Stimulated activated memory B cell treated with anti-CD40 and anti-IgM and Interleukin-4, amounts not matched to agents 10 μg/mL and 1 μg/mL and 100 μg/mL, for 72 hours (primary cell): ENCODE data around the gene CDC14B.
A peak's percentile ranks its signal among the peaks of the same experiment; 100 is the strongest.
"Not testable (repeated sequence)": the region's sequence is repeated elsewhere in the genome, so short reads cannot be mapped to it uniquely, and the experiment has no call there.

Experiments used
- ATAC-seq: fragments of 150-1000 bp; cut with Tn5 transposase; 2 replicates; pipeline ENCODE4 v1.10.0; 2021
- H3K27ac Mint-ChIP-seq: one replicate; pipeline ENCODE4 v1.8.0; 2022; ENCODE audit warnings: mild to moderate bottlenecking, mixed read lengths
- H3K27me3 Mint-ChIP-seq: one replicate; pipeline ENCODE4 v1.8.0; 2022; ENCODE audit warnings: mixed read lengths
- H3K36me3 Mint-ChIP-seq: one replicate; pipeline ENCODE4 v1.8.0; 2022; ENCODE audit warnings: mixed read lengths
- H3K4me1 Mint-ChIP-seq: one replicate; pipeline ENCODE4 v1.8.0; 2022; ENCODE audit warnings: mixed read lengths
- H3K4me3 Mint-ChIP-seq: one replicate; pipeline ENCODE4 v1.8.0; 2022; ENCODE audit warnings: mild to moderate bottlenecking, moderate library complexity, mixed read lengths
- H3K9me3 Mint-ChIP-seq: one replicate; pipeline ENCODE4 v1.8.0; 2022; ENCODE audit warnings: mixed read lengths

Gene CDC14B

DNA sequence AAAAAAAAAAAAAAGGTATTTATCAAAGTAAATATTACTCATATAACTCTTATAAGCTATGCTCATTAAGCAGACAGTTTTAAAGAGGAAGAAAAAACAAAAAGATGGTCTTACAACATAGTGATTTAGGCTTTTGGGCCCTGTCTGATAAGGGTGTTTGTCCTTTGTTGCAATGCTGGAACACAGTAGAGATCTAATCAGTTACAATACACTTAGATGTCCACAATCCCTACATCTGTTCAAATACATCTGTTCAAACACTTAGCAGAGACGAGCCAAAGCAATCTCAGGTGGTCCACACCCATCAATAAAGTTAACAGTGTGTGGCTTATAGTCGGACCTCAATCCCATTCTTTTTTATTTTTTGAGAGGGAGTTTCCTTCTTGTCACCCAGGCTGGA lies 24.5 kb upstream of the CDC14B start:
- H3K27me3 Mint-ChIP-seq: no peaks in the 10 kb centered on the region
- peaks cover 38% of the 10 kb centered on the region for H3K36me3 Mint-ChIP-seq
- H3K4me1 Mint-ChIP-seq: peaks cover 7% of the 10 kb centered on the region
- ATAC-seq: no peak
- no peak overlapping the region for H3K4me3 Mint-ChIP-seq
- no peaks in the 10 kb centered on the region for H3K9me3 Mint-ChIP-seq
- no peak overlapping the region for H3K27ac Mint-ChIP-seq

DNA sequence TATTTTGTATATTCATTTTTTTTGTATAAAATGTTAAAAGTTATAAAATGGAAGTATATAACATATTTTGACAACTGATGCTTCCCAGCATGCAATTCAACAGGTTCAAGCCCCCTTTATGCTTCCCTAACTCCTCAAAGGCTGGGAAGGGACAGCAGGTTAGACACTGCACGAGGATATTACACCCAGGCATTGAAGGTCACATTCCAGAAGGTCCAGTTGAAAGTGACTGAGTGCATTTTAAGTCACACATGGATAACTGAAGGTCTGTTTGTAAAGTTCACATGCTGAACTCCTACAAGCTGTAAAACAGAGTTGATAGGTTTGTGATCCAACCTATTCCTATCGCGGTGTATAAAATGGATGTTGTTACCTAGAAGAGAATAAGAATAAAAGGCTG lies 21.9 kb upstream of the CDC14B start:
- peaks cover 13% of the 10 kb centered on the region for H3K27me3 Mint-ChIP-seq
- H3K27ac Mint-ChIP-seq: no peak overlapping the region
- no peak overlapping the region for H3K4me3 Mint-ChIP-seq
- H3K4me1 Mint-ChIP-seq: no peaks in the 10 kb centered on the region
- H3K36me3 Mint-ChIP-seq: peaks cover 35% of the 10 kb centered on the region
- H3K9me3 Mint-ChIP-seq: no peaks in the 10 kb centered on the region
- ATAC-seq: no peak

DNA sequence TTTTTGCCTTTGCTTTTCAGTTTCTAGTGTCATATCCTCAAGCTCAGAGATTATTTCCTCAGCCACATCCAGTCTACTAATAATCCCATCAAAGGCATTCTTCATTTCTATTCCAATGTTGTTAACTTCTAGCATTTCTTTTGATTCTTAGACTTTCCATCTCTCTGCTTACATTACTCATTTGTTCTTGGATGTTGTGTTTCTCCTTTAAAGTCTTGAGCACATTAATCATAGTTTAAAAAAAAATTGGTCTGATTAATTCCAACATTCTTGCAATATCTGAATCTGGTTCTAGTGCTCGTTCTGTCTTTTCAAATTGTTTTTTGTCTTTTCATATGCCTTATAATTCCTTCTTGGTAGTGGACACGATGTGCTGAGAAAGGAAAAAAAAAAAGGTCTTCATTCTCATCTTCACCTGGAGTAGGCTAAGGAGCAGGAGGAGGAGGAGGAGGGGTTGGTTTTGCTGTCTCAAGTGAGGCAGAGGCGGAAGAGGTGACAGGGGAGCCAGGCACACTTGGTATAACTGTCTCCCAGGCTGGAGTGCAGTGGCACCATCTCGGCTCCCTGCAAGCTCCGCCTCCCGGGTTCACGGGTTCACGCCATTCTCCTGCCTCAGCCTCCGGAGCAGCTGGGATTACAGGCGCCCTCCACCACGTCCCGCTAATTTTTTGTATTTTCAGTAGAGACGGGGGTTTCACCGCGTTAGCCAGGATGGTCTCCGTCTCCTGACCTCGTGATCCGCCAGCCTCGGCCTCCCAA lies 19.1 kb upstream of the CDC14B start:
- Mint-ChIP-seq H3K9me3 (no peaks in the 10 kb centered on the region), H3K36me3 (peaks cover 18% of the 10 kb centered on the region), H3K4me1 (no peaks in the 10 kb centered on the region), H3K4me3 (no peak overlapping the region), H3K27ac (no peak overlapping the region), H3K27me3 (peaks cover 14% of the 10 kb centered on the region)
- ATAC-seq: no peak

DNA sequence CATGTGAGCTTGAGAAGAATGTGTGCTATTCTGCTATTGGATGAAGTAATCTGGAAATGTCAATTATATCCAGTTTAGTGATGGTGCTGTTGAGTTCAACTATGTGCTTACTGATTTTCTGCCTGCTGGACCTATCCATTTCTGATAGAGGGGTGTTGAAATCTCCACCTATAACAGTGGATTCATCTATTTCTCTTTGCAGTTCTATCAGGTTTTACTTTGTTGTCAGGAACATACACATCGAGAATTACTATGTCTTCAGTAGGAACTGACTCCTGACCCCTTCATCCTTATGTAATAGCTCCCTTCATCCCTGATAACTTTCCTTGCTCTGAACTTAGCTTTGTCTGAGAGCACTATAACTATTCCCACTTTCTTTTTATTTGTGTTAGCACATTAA lies 16.7 kb upstream of the CDC14B start:
- Mint-ChIP-seq H3K9me3 (no peaks in the 10 kb centered on the region), H3K4me3 (no peak overlapping the region), H3K36me3 (peaks cover 7% of the 10 kb centered on the region), H3K27ac (no peak overlapping the region), H3K27me3 (peaks cover 14% of the 10 kb centered on the region), H3K4me1 (no peaks in the 10 kb centered on the region)
- ATAC-seq: no peak

DNA sequence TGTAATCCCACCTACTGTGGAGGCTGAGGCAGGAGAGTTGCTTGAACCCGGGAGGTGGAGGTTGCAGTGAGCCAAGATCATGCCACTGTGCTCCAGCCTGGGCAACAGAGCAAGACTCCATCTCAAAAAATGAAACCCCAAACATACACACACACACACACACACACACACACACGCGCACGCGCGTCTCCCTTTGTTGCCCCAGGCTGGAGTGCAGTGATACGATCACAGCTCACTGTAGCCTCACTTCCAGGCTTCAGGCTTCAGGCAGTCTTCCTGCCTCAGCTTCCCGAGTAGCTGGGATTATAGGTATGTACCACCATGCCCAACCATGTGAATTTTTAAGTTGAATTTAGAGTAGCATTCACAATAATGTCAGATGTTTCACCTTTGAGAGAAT lies 13.9 kb upstream of the CDC14B start:
- H3K9me3 Mint-ChIP-seq, H3K27ac Mint-ChIP-seq, H3K4me1 Mint-ChIP-seq, H3K4me3 Mint-ChIP-seq, H3K36me3 Mint-ChIP-seq, ATAC-seq: not testable (repeated sequence)
- peaks cover 23% of the 10 kb centered on the region for H3K27me3 Mint-ChIP-seq

DNA sequence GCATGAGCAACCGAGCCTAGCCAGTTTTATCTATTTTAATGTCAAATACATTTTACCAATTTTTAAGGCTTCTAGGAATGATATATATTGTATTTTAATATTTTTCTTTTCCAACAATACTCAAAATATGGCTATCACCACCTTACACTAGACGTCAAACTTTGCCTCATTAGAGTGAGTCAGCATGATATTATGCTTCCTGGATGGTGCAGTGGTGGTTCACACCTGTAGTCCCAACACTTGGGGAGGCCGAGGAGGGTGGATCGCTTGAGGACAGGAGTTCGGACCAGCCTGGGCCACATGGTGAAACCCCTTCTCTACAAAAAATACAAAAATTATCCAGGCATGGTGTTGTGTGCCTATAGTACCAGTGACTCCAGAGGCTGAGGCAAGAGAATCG lies 7.3 kb upstream of the CDC14B start:
- H3K4me1 Mint-ChIP-seq: no peaks in the 10 kb centered on the region
- H3K4me3 Mint-ChIP-seq: no peak overlapping the region
- peaks cover 23% of the 10 kb centered on the region for H3K27me3 Mint-ChIP-seq
- no peak for ATAC-seq
- H3K9me3 Mint-ChIP-seq: no peaks in the 10 kb centered on the region
- no peaks in the 10 kb centered on the region for H3K36me3 Mint-ChIP-seq
- no peak overlapping the region for H3K27ac Mint-ChIP-seq

DNA sequence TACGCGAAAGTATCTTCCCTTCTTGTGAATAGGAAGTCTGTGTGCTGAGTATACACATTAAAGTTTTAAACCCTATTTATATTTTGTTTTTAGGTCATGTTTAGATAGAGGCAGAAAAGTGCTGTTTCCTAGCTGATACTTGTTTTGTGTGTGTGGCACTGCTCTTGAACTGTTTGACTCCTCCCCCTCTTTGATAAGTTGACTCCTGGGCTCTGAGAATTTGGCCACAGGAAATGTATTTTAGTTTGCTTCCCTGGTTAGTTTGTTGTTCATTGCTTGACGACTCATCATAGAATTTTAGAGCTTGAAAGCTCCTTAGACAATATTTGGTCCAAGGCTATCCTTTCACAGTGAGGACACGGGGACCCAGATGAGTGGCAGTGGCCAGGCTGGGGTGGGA lies 2.0 kb upstream of the CDC14B start:
- H3K4me3 Mint-ChIP-seq: no peak overlapping the region
- H3K4me1 Mint-ChIP-seq: peaks cover 13% of the 10 kb centered on the region
- no peaks in the 10 kb centered on the region for H3K9me3 Mint-ChIP-seq
- H3K27ac Mint-ChIP-seq: no peak overlapping the region
- H3K27me3 Mint-ChIP-seq: peaks cover 45% of the 10 kb centered on the region
- no peak for ATAC-seq
- no peaks in the 10 kb centered on the region for H3K36me3 Mint-ChIP-seq

DNA sequence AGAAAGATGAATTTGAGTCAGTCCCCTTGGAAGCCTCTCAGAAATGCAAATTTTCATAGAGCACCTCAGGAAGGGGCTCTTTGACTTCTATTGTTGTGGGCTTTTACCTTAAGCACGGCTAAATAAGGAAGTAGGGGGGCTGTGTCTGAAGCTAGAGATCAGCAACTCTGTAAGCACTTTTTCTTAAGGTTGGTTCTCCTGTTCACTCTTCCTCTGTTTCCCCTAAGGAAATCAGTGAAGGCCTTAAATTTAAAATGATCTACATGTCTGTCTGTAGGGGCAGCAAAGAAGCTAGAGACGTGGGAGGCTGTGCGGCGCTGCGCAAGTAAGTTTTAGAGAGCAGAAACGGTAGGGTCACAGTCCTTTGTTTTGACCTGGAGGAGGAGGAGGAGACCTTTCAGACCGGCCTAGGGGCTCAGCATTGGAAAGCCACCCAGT lies 1.2 kb upstream of the CDC14B start:
- H3K36me3 Mint-ChIP-seq: no peaks in the 10 kb centered on the region
- no peak overlapping the region for H3K4me3 Mint-ChIP-seq
- H3K9me3 Mint-ChIP-seq: no peaks in the 10 kb centered on the region
- no peak for ATAC-seq
- peaks cover 13% of the 10 kb centered on the region for H3K4me1 Mint-ChIP-seq
- no peak overlapping the region for H3K27ac Mint-ChIP-seq
- peaks cover 53% of the 10 kb centered on the region for H3K27me3 Mint-ChIP-seq

DNA sequence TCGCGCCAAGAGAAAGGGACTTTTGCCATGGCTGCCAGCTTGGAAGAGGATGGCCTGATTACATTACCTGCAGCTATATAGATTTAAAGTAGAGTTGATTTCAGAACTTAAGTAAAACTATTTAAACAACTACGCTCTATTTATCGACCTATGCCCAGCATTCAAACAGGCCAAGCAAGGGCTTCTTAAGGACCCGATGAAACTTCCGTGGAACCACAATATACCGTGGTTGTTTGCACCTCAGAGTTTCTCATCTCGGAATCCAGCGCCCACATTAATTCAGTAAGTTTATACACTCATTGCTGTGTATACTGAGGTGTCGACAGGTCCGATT lies 505 bp upstream of the CDC14B start:
- Mint-ChIP-seq H3K4me1 (peaks cover 13% of the 10 kb centered on the region), H3K27ac (no peak overlapping the region), H3K4me3 (peak overlapping the region; percentile 61), H3K27me3 (peaks cover 60% of the 10 kb centered on the region), H3K36me3 (no peaks in the 10 kb centered on the region), H3K9me3 (no peaks in the 10 kb centered on the region)
- no peak for ATAC-seq

DNA sequence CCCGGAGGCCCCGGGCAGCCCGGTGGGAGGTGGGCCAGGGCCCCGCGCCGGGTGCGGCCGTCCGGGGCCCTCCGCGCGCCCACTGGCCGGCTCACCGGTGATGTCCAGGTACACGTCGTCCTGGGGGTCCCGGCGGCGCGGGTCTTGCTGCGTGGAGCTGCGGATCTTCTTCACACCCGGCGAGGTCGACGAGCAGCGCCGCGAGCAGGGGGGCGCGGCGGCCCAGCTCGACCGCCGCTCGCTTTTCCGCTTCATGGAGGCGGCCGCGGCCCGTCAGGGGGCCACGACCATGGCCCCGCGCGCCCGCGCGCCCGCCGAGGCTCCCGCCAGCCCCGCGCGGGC lies 548 bp downstream of the CDC14B start:
- peak; percentile 40 for ATAC-seq
- peaks cover 13% of the 10 kb centered on the region for H3K4me1 Mint-ChIP-seq
- H3K27ac Mint-ChIP-seq: no peak overlapping the region
- no peaks in the 10 kb centered on the region for H3K36me3 Mint-ChIP-seq
- no peaks in the 10 kb centered on the region for H3K9me3 Mint-ChIP-seq
- H3K27me3 Mint-ChIP-seq: peaks cover 63% of the 10 kb centered on the region
- H3K4me3 Mint-ChIP-seq: no peak overlapping the region

DNA sequence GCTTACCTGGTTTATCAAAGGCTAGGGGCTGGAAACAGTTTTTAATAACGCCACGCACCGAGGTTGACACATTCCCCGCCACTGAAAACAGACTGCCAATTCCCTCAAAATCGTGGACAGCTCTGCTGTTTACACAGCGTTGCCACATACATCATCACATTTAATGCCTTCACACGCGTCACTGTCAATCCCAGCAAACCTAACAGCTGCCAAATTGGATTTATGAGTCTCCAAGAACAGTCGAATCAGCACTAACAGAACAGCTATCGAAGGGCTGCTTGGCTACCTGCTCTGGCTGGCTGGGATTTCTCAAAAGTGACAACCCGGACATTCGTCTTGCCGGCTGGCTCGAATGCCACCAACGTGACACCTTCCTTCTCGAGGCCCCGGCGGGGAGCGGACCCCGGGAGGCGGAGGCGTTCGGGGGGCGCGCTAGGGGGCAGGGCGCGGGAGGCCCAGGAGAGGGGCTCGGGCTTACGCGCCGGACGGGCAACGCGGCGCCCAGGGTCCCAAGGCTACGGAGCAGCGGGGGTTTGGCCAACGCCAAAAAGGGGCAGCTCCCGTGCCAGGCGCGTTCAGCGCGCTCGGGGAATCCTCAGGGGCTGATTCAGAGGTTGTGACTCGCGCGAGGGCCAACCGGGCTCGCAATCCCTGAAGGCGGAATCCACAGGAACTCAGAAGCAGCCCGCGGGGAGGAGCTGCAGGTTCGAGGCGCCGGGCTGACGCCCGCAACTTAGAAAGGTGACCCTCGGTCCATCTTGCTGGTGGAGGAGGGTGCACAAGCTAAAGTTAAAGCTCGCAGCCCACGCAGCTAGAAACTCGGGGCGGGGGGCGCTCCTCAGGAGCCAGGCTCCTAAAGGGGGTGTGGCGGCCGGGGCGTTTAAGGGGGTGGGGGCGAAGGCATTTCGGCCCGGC lies 1.2 kb downstream of the CDC14B start:
- peaks cover 13% of the 10 kb centered on the region for H3K4me1 Mint-ChIP-seq
- H3K9me3 Mint-ChIP-seq: no peaks in the 10 kb centered on the region
- H3K27me3 Mint-ChIP-seq: peaks cover 63% of the 10 kb centered on the region
- no peak overlapping the region for H3K27ac Mint-ChIP-seq
- peak overlapping the region; percentile 66 for H3K4me3 Mint-ChIP-seq
- ATAC-seq: no peak
- no peaks in the 10 kb centered on the region for H3K36me3 Mint-ChIP-seq

DNA sequence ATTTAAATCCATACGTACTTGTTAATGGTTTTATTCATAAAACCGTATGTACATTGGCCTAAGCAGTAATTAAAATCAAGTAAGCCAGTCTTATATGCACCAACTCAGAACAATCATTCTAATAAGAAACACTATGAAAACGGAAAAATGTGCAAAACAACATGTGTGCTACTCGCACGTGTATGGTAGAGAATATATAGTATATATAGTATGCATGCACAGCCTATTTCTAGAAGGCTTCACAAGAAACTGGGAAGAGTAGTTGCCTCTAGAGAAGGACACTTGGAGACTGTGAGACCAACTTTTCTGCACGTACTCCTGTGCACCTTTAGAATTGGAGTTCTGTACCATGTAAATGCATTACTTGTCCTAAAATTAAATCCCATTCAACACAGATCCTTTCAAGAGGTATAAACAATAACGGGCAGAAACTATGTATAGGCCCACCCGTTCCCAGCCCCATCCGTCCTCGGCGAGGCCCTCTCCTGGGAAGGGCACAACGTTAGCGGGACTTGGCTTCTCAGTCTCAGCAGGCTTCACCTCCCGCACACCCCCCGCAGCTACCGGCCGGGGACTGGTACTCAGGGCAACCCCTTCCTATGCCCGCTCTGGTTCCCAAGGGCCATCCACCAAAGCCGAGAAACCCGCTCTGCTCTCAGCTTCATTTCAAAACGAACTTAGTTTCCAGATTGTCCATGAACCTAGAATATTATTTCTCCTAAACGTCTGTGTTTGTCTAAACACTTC lies 2.0 kb downstream of the CDC14B start:
- Mint-ChIP-seq H3K27ac (no peak overlapping the region), H3K4me1 (peaks cover 13% of the 10 kb centered on the region), H3K36me3 (no peaks in the 10 kb centered on the region), H3K27me3 (peaks cover 62% of the 10 kb centered on the region), H3K9me3 (no peaks in the 10 kb centered on the region), H3K4me3 (no peak overlapping the region)
- ATAC-seq: no peak

DNA sequence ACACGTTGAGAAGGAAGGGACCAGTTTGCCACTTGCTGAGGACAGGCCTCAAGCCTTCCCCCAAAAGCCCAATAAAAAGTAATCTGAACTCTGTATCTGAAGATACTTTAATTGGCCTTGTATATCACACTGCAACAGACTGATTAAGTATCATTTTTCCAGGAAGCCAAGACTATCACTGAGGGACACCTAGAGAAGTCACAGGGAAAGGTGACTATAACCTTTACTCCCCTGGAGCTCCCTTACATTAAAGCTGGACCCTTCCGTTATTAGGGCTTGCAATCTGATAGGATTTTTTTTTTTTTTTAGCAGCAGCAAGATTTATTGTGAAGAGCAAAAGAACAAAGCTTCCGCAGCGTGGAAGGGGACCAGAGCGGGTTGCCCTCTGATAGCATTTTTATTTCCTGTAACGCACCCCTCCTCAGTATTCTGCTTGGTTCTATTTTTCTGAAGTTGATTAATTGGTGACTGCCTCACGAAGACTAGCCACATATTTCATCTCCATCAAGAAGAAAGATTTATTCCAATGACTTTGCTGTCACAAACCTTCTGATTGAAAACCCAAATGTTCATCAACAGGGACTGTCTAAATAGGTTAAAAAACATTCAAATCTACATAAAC lies 2.7 kb downstream of the CDC14B start:
- no peaks in the 10 kb centered on the region for H3K9me3 Mint-ChIP-seq
- peaks cover 13% of the 10 kb centered on the region for H3K4me1 Mint-ChIP-seq
- ATAC-seq: no peak
- no peak overlapping the region for H3K27ac Mint-ChIP-seq
- H3K36me3 Mint-ChIP-seq: no peaks in the 10 kb centered on the region
- no peak overlapping the region for H3K4me3 Mint-ChIP-seq
- peaks cover 61% of the 10 kb centered on the region for H3K27me3 Mint-ChIP-seq

DNA sequence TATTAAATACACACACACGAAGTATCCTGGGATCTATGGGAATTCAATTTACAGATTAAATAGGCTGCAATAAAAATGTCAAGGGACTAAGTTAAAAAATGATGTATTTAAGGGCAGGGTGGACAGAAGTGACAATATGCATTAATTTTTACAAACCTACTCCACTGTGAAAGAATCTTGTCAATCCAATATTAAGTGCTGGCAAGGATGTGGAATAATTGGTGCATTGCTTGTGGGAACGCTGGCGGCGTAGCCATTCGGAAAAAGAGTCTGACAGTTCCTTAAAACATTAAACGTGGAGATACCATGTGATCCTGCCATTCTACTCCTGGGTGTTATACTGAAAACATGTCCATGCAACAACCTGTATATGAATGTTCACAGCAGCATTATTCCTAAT lies 4.2 kb downstream of the CDC14B start:
- H3K9me3 Mint-ChIP-seq: no peaks in the 10 kb centered on the region
- ATAC-seq: no peak

DNA sequence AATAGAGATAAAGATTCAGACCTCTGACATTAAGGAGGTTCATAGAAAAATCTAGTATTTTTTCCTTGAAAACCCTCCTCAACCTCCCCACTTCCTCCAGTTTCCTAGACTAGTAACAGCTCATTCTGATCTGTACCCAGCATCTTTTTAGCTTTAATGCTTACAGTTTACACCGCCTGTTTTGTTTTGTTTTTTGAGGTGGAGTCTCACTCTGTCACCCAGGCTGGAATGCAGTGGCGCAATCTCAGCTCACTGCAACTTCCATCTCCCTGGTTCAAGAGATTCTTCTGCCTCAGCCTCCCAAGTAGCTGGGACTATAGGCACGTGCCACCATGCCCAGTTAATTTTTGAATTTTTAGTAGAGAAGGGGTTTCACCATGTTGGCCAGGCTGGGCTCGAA lies 5.0 kb downstream of the CDC14B start:
- H3K9me3 Mint-ChIP-seq, H3K4me1 Mint-ChIP-seq, H3K27ac Mint-ChIP-seq, H3K36me3 Mint-ChIP-seq, ATAC-seq, H3K4me3 Mint-ChIP-seq: not testable (repeated sequence)
- H3K27me3 Mint-ChIP-seq: peaks cover 60% of the 10 kb centered on the region

More for the DNA sequence above, 4.2 kb downstream of the CDC14B start:
- Mint-ChIP-seq H3K36me3 (no peaks in the 10 kb centered on the region), H3K4me1 (peaks cover 8% of the 10 kb centered on the region), H3K27me3 (peaks cover 61% of the 10 kb centered on the region), H3K27ac (no peak overlapping the region), H3K4me3 (no peak overlapping the region)
